CD4-positive, alpha-beta T cell treated with Interleukin-12 subunit alpha and Interleukin-12 subunit beta, for 1 hour (primary cell): Measurements from ENCODE around the gene SYP.

ENCODE experiments used
- DNase-seq: peaks from one replicate; pipeline ENCODE4 v3.0.0-alpha.2; 2020

Gene SYP

DNA sequence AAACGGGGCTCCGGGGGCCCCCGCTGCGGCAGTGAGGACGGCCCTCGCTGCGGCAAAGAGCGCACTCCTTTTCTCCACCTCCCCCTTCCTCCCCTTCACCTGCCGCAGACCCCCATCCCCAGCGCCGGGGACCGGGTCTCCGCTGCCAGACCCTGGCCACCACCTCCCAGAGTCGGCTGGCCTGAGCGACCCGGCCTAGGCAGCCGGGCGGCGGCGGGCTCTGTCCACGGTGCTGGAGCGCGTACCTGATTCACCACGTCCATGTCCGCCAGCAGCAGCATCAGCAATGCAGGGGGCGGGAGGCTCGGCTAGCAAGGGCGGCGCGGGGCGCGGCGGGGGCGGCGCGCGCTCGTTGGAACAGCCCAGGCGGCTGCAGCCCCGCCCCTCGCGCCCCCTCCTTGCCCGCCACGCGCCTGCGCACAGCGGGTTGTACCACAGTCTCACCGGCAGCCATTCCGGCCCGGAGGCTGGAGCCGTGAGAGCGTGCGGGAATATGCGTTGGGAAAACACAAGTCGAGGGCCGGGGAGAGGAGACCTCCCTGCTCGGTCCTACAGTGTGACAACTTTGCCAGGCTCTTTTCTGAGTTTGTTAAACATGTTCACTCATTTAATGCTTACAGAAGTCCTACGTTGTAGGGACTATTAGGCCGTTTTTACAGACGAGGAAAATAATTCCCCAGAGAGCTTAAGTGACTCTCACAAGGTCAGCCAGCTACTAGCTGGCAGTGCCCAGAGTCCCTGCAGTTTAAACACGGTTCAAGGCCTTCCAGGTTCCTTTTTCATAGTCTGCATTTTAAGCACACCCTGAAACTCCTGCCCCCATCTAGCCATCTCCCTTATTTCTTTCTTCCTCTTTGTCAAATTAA is at the start of gene SYP:
TSS of gene SYP (minus strand) at position 288 of the 866 bp plus-strand sequence. CDS start at position 281, 7 bp downstream.
- peak; percentile 91 for DNase-seq

DNA sequence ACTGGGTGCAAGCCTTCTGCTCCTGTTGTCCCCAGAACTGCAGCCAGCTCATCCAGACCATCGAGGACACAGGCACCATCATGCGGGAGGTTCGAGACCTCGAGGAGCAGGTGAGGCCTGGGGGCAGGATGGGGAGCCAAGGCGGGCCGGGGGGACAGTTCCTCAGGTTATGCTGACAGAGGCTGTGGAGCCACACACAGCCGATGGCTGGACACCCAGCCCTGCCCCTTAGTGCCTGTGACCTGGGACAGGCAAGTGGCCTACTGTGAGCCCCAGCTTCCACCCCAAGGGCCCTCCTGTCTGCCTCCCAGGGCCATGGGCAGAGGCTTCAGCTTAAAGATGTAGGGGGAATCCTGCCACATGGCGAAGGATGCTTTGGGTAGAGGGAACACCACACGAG is 49.6 kb upstream of the SYP start:
- no peak for DNase-seq

- DNase-seq: no peak
These were observed 49.1 kb upstream of the SYP start for GRCh38 chrX:49249071-49249470.

DNA sequence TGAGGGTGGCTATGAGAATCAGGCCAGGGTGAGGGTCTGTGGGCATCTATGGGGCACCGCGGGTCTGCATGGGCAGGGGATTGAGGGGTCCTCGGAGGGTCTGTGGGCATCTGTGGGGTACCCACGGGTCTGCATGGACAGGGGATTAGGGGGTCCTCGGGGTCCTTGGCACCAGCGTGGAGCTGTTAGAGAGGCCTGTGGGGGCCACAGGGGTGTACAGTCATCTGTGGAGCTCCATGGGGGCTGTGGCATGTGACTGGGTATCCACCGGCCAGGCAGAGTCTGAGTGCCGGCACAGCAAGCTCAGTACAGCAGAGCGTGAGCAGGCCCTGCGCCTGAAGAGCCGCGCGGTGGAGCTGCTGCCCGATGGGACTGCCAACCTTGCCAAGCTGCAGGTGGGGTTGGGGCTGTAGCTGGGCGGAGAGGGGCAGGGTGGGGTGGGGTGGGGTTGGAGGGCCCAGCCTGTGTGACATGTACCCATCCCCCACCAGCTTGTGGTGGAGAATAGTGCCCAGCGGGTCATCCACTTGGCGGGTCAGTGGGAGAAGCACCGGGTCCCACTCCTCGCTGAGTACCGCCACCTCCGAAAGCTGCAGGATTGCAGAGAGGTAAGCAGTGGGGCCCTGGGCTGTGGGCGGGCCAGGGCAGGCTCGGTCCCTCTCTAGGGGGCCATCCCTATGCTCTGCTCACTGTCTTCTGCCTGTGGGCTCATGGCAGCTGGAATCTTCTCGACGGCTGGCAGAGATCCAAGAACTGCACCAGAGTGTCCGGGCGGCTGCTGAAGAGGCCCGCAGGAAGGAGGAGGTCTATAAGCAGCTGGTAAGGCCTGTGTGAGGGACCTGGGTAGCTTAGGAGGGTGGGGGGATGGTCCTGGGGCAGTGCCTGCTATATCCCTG is 48.2 kb upstream of the SYP start:
- DNase-seq: no peak

DNA sequence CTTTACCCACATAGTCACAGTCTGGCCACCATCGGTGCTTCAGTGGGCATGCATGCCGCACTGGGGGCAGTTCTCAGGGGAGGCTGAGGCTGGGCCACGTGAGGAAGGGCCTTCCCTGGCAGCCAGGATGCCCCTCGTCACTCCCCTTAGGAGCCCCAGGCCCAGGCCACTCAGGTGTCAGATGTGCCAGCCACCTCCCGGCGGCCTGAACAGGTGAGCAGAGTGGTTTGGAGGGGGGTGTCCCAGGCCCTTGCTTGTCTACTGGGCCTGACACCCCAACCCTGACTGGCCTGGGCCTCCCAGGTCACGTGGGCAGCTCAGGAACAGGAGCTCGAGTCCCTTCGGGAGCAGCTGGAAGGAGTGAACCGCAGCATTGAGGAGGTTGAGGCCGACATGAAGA is 47.4 kb upstream of the SYP start:
- DNase-seq: no peak

- no peak for DNase-seq
These were observed 46.5 kb upstream of the SYP start for GRCh38 chrX:49246541-49246940.

- no peak for DNase-seq
These were observed 44.2 kb upstream of the SYP start for GRCh38 chrX:49244207-49244606.

GRCh38 chrX:49243166-49243565 is 43.2 kb upstream of the SYP start:
- no peak for DNase-seq

GRCh38 chrX:49242545-49243066 is 42.6 kb upstream of the SYP start:
- no peak for DNase-seq

GRCh38 chrX:49238735-49239134 is 38.7 kb upstream of the SYP start:
- DNase-seq: no peak

- DNase-seq: no peak
These were observed 37.1 kb upstream of the SYP start for GRCh38 chrX:49237060-49237459.

- no peak for DNase-seq
These were observed 34.0 kb upstream of the SYP start for GRCh38 chrX:49233887-49234555.

DNA sequence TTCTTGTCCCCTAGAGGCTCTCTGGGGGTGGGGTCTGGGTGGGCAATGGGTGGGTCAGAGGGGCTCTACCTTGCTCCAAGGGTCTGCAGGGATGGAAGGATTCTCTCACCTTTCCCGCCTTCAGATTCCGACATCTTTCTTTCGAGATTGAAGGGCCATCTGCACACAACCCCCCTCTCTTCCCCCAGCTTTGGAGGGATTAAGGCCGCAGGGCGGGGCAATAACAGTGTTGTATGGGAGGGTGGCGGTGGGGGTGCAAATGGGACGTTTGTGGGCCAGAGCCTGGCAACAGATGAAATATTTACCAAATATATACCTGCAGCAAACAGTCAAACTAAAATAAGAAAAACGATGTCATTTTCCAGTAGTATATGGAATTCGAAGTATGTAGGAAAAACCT is 33.2 kb upstream of the SYP start, which contains the start of gene CACNA1F:
TSS of gene CACNA1F (minus strand) at position 165 of the 400 bp plus-strand sequence. CDS start at position 134, 31 bp downstream.
- no peak for DNase-seq

GRCh38 chrX:49232525-49232924 is 32.5 kb upstream of the SYP start:
- DNase-seq: no peak

DNA sequence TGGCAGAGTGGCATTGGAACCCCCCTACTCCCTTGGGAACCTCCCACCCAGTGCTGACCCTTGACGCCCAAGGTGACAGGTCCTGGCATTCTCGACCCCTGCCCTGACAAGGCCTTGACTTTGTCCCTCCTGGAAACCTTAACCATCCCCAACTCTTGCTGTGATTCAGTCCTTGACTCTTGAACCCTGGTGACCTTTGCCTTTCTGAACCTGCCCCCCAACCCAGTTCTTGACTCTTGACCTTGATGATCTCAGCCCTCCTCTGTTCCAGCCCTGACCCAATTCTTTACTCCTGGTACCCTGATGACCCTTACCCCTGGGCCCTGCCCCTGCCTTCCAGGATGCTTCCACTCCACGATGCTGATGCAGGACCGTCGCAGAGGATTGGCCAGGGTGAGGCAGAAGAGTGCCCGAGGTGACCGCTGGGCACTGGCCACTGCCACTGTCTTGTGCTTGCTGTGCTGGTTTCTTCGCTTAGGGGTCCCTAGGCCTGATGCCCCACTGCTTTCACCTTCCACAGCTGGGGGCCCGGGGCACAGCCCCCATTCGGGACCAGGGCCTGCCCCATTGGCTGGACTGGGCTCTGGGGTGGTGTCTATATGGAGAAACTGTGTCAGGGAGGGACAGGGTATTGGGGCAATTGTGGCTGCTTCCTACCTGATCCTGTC is 31.5 kb upstream of the SYP start:
- no peak for DNase-seq

- peak; percentile 64 for DNase-seq
These were observed 30.7 kb upstream of the SYP start for GRCh38 chrX:49230500-49231232.

- no peak for DNase-seq
These were observed 28.2 kb upstream of the SYP start for GRCh38 chrX:49228185-49228584.

GRCh38 chrX:49227726-49228125 is 27.7 kb upstream of the SYP start:
- DNase-seq: no peak

DNA sequence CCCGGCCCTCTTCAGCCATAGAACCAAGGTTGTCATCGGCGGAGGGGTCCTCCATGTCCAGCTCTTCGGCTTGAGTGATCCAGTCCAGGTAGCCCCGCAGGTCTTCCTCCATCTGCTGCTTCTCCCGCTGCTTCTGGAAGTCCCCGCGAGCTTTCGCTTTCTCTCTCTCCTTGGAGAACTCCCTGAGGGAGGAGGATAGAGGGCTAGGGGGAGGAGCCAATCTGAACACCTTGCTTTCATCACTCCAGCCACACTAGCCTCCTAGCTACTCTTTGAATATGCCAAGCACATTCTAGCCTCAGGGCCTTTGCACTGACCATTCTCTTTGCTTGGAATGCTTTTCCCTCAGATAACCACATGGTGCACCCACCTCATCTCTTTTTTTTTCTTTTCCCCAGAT is 27.0 kb upstream of the SYP start:
- DNase-seq: no peak

- no peak for DNase-seq
These were observed 25.9 kb upstream of the SYP start for GRCh38 chrX:49225858-49226257.

DNA sequence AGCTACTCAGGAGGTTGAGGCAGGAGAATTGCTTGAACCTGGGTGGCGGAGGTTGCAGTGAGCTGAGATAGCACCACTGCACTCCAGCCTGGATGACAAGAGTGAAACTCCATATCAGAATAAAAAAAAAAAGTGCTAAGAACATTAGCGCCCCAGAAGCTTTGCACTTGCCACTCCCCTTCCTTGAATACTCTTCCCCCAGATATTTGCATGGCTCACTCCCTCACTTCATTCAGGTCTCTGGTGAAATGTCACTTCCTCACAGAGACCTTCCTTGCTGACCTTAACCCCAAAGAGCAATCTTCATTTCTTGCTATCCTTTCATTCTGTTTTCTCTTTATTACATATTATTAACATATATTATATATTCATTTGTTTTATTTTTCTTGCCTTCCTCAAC is 21.9 kb upstream of the SYP start:
- DNase-seq: no peak

- no peak for DNase-seq
These were observed 20.1 kb upstream of the SYP start for GRCh38 chrX:49220100-49220499.
